GM20000 (cell line): ENCODE results near the gene PTPN22.
A peak's percentile ranks its signal among the peaks of the same experiment; 100 is the strongest.

Source experiments
- DNase-seq: peaks from one replicate; pipeline ENCODE4 v3.0.0; 2012; ENCODE audit warnings: low spot score
- TF ChIP-seq, protein P1 (sequence below): IDR thresholded peaks from 2 replicates; pipeline ENCODE4 v1.5.1; 2012; ENCODE audit warnings: mild to moderate bottlenecking, control low read depth; ENCODE audit errors: extremely low read depth, missing control alignments

The PTPN22 gene

DNA sequence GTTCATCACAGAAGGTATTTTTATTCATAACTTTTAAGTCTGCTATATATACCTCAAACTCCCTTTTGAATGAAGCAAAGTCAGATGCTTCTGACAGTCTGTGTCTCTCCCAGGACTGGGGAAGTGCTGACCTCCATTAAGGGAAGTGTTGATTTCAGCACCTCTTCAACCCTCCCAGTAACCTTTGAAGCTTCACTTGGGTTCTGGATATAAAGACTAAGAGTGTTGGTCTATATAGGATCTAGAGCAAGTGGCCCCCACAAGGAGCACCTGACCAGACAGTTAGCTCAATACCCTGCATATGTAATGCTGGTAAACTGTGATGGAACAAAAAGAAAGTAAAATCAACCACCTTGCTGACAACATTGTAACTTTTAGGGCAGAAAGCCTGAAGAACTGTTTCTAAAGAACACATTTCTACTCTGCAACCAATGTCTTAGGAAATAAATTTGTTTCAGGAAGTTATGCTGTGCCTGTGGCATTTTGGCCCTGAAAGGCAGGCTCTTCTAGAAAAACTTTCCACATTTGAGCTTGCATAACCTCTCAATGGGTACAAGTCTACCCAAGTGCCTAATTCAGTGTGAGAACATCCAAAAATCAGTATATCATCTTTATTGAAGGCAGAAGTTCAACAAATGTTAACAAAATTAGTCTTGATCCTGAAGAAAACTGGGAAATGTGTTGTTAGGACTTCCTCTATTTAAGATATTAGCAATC is 865 bp upstream of the PTPN22 start:
- DNase-seq, result no peak
- TF ChIP-seq, protein P1, sequence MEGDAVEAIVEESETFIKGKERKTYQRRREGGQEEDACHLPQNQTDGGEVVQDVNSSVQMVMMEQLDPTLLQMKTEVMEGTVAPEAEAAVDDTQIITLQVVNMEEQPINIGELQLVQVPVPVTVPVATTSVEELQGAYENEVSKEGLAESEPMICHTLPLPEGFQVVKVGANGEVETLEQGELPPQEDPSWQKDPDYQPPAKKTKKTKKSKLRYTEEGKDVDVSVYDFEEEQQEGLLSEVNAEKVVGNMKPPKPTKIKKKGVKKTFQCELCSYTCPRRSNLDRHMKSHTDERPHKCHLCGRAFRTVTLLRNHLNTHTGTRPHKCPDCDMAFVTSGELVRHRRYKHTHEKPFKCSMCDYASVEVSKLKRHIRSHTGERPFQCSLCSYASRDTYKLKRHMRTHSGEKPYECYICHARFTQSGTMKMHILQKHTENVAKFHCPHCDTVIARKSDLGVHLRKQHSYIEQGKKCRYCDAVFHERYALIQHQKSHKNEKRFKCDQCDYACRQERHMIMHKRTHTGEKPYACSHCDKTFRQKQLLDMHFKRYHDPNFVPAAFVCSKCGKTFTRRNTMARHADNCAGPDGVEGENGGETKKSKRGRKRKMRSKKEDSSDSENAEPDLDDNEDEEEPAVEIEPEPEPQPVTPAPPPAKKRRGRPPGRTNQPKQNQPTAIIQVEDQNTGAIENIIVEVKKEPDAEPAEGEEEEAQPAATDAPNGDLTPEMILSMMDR, result no peak

DNA sequence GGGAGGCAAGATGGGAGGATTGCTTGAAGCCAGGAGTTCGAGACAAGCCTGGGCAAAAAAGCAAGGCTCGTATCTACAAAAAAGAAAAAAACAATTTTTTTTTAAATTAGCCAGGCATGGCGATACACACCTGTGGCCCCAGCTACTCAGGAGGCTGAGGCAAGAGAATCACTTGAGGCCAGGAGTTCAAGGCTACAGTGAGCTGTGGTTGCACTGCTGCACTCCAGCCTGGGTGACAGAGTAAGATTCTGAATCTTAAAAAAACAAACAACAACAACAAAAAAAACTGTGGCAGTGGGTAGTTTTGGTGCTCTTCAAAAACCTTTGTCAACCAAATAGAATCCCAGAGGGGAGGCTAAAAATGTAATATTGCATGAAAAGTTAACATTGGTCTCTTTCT is 734 bp downstream of the PTPN22 start:
- no peak for DNase-seq
- TF ChIP-seq, protein P1, result no peak

DNA sequence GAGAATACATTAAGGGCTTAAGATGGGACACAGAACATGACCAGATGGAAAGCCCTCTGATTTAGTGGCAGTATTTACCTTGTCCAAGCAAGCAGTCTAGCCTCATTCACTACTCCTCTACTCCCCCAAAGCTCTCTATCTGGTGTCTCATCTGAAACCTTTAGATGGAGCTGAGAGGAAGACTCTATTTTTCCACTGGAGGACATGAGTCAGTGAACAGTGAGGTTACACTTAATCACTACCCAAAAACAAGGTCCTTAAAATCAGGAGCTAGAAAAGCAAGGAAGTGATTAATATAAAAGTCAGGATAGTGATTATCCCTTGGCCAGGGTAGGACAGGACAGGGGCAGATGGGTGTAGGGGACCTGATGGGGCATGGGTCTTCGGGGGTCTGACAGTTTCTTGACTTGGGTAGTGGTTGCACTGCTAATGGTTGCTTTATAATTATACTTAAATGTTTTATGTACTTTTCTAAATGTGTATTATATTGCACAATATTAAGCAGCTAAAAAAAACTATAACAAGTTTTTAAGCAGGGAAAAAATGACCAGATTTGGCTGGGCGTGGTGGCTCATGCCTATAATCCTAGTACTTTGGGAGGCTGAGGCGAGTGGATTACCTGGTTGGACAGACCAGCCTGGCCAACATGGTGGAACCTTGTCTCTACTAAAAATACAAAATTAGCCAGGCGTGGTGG is 3.0 kb downstream of the PTPN22 start:
- DNase-seq, result no peak
- TF ChIP-seq, protein P1, result no peak

DNA sequence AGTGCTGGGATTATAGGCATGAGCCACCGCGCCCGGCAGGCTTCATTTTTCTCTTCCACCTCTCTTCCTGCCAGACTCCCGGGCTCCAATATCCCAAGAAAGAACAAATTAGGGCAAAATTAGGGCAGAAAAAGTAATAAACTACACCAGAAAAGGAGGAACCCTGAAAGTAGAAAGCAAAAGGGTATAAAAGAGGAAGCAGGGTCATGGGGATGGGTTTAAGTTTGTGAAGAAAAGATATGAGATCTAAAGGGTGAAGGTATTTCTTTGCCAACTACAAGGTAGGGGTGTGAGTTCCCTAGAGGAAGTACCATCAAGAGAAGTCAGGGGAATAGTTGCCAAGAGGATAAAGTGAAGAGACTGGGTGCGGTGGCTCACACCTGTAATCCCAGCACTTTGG is 9.9 kb downstream of the PTPN22 start:
- TF ChIP-seq, protein P1, result no peak
- no peak for DNase-seq

DNA sequence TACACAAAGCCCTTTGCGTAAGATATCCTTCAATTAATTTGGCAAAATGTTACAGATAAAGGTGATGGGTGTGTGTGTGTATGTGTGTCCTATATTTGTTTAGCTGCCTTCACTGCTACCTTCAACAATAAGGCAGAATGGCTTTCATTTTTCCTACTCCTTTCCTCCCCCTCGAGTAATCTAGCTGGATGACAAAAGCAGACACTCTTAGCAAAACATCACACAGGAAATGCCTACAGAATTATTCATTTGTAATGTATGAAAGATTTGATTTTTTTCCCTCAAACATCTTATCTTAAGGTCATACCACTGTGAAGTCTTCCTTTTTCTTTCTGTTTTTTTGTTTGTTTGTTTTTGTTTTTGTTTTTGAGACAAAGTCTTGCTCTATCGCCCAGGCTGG is 10.6 kb downstream of the PTPN22 start:
- TF ChIP-seq, protein P1, result no peak
- DNase-seq, result no peak

DNA sequence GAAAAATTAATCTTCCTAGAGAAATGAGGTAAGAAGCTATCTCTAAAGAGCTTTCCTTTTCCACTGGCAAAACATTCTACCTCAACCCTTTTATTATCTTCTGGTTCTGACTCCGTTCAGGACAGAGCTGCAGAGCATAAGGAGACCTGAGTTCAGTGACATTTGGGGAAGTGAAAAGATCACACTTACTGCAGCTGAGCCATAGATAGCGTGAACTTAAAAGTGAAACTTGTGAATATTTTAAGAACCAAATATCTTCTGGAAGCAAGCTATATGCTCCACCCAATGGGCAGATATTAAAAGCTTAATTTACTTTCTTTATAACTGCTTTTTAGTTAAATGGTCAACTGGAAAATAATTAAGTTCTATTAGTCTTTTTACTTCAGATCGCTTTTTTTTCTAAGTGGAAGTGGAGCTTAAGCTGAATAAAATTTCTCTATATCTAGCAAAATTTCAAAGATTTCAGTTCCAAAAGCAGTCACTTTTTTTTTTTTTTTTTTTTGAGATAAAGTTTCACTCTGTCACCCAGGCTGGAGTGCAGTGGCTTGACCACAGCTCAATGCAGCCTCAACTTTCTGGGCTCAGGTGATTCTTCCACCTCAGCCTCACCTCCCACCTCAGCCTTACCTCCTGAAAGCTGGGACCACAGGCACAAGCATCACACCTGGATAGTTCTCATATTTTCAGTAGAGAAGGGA is 11.9 kb downstream of the PTPN22 start:
- DNase-seq, result peak; percentile 45
- TF ChIP-seq, protein P1, result no peak

DNA sequence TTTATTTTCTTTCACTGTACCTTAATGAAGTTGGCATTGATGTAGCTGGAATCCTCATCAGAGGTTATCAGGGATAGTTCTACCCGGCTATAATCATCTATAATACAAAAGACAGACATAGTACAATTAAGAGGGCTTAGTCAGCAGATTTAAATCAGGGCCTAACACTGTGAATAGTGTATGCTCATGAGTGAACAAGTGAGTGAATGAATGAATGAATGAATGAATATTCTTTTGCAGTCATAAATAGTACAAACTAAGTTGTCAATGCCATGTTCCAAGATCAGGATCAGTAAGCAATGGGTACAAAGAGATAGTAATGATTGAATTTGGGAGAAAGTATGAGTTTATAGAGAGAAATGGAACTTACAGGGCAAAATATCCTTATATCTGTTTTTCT is 12.5 kb downstream of the PTPN22 start:
- TF ChIP-seq, protein P1, result no peak

More for the DNA sequence above, 12.5 kb downstream of the PTPN22 start:
- no peak for DNase-seq
